Renal cortex interstitium (tissue), 11 donors: Measurements from ENCODE around the gene BCL3. TPM values are rescaled to one million over a fixed set of nuclear protein-coding genes. Genes with fewer than 3 reads are reported as not detected.
"Not testable (repeated sequence)": the region's sequence is repeated elsewhere in the genome, so short reads cannot be mapped to it uniquely, and the experiment has no call there.

ENCODE experiments used
- DNase-seq, 11 donors: peaks; one replicate each; pipeline ENCODE4 v3.0.0-alpha.2; 2013; ENCODE audit warnings: low read depth in 9 of 11, low spot score in 4 of 11; ENCODE audit errors: extremely low read depth in 1 of 11
- polyA plus RNA-seq, 3 donors: library from polyadenylated mRNA; unstranded; fragments of 120-200 nt; gene quantifications; one replicate each; pipeline ENCODE4 v1.2.1, GENCODE V29; 2013; ENCODE audit not compliant: insufficient read length in 3 of 3

The BCL3 gene
- polyA plus RNA-seq, 3 donors: 4.4 to 14.3 (median 9.0) TPM

- DNase-seq: no peak
Observed at GRCh38 chr19:44772959-44773358, 24.5 kb downstream of the BCL3 start.

- DNase-seq: no peak
Observed at GRCh38 chr19:44775676-44776240, 27.2 kb downstream of the BCL3 start.

- DNase-seq: no peak
Observed at GRCh38 chr19:44776402-44777096, 28.0 kb downstream of the BCL3 start.

GRCh38 chr19:44777715-44778347 lies 29.3 kb downstream of the BCL3 start, which contains the start of gene CBLC:
TSS of gene CBLC (plus strand) at chr19:44777890. CDS start at chr19:44777932, 42 bp downstream.
- DNase-seq: peak in 1 of 11 donors; percentile 38

GRCh38 chr19:44779150-44779549 lies 30.6 kb downstream of the BCL3 start:
- DNase-seq: no peak

GRCh38 chr19:44781694-44782093 lies 33.2 kb downstream of the BCL3 start:
- DNase-seq: not testable (repeated sequence)

- DNase-seq: no peak
Observed at GRCh38 chr19:44782729-44783128, 34.2 kb downstream of the BCL3 start.

GRCh38 chr19:44783545-44783944 lies 35.0 kb downstream of the BCL3 start:
- no peak for DNase-seq

- no peak for DNase-seq
Observed at GRCh38 chr19:44785271-44785670, 36.8 kb downstream of the BCL3 start.

- DNase-seq: no peak
Observed at GRCh38 chr19:44785993-44786392, 37.5 kb downstream of the BCL3 start.

- no peak for DNase-seq
Observed at GRCh38 chr19:44788971-44789370, 40.5 kb downstream of the BCL3 start.

GRCh38 chr19:44789943-44790483 lies 41.5 kb downstream of the BCL3 start:
- DNase-seq: no peak

GRCh38 chr19:44792281-44792680 lies 43.8 kb downstream of the BCL3 start:
- no peak for DNase-seq

GRCh38 chr19:44794610-44795009 lies 46.1 kb downstream of the BCL3 start:
- DNase-seq: no peak

- no peak for DNase-seq
Observed at GRCh38 chr19:44795398-44795987, 47.0 kb downstream of the BCL3 start.

- no peak for DNase-seq
Observed at GRCh38 chr19:44796701-44797115, 48.2 kb downstream of the BCL3 start.

GRCh38 chr19:44799627-44800346 lies 51.3 kb downstream of the BCL3 start:
- no peak for DNase-seq

- peak in 4 of 11 donors; percentile 73 to 81 (median 78) for DNase-seq
Observed at GRCh38 chr19:44800461-44800860, 52.0 kb downstream of the BCL3 start.
